NB4 (cell line): ENCODE data around the gene ASCC1.
"Not testable (repeated sequence)": the region's sequence is repeated elsewhere in the genome, so short reads cannot be mapped to it uniquely, and the experiment has no call there.

Source experiments
- DNase-seq: peaks from one replicate; pipeline ENCODE4 v3.0.0; 2010; ENCODE audit warnings: low read depth
- H3K4me3 ChIP-seq: one replicate; pipeline ENCODE4 v1.5.1; 2011; ENCODE audit warnings: mild to moderate bottlenecking, low read depth, low read length, moderate library complexity
- CTCF ChIP-seq: IDR thresholded peaks from one replicate; pipeline ENCODE4 v1.5.1; 2012; ENCODE audit warnings: low read depth, low read length
- MAX ChIP-seq: IDR thresholded peaks from 2 replicates; pipeline ENCODE4 v1.6.1; 2011; ENCODE audit warnings: low read depth, low read length
- MYC ChIP-seq: IDR thresholded peaks from 2 replicates; pipeline ENCODE4 v1.6.1; 2011; ENCODE audit warnings: low read depth, low read length
- POLR2A ChIP-seq: IDR thresholded peaks from 2 replicates; pipeline ENCODE4 v1.6.1; 2011; ENCODE audit warnings: mild to moderate bottlenecking; ENCODE audit not compliant: insufficient read length; ENCODE audit errors: extremely low read depth

The ASCC1 gene

GRCh38 chr10:72218726-72219125 is 2.6 kb upstream of the ASCC1 start:
- TF ChIP-seq MAX: no peak
- no peak for TF ChIP-seq MYC
- TF ChIP-seq CTCF: no peak
- TF ChIP-seq POLR2A: no peak
- H3K4me3 ChIP-seq: no peak overlapping the region
- DNase-seq: no peak

- H3K4me3 ChIP-seq: no peak overlapping the region
- TF ChIP-seq CTCF: no peak
- TF ChIP-seq MAX: no peak; the same call in 1 of the 2 replicates
- no peak for TF ChIP-seq POLR2A
- TF ChIP-seq MYC: no peak
- peak; percentile 54 for DNase-seq
These were observed 2.2 kb upstream of the ASCC1 start for GRCh38 chr10:72218325-72218724.

GRCh38 chr10:72211832-72212231 is 4.2 kb downstream of the ASCC1 start:
- H3K4me3 ChIP-seq, DNase-seq: not testable (repeated sequence)

GRCh38 chr10:72211381-72211780 is 4.7 kb downstream of the ASCC1 start:
- not testable (repeated sequence) for DNase-seq, H3K4me3 ChIP-seq

GRCh38 chr10:72208526-72208925 is 7.5 kb downstream of the ASCC1 start:
- not testable (repeated sequence) for DNase-seq, H3K4me3 ChIP-seq

GRCh38 chr10:72206511-72207229 is 9.4 kb downstream of the ASCC1 start:
- no peak for DNase-seq
- H3K4me3 ChIP-seq: no peak overlapping the region
- TF ChIP-seq MAX (no peak), CTCF (no peak), POLR2A (no peak)

GRCh38 chr10:72204724-72205123 is 11.4 kb downstream of the ASCC1 start:
- no peak for DNase-seq
- no peak for TF ChIP-seq POLR2A
- no peak for TF ChIP-seq MYC
- TF ChIP-seq CTCF: no peak
- TF ChIP-seq MAX: no peak

More at GRCh38 chr10:72204724-72205123, 11.4 kb downstream of the ASCC1 start:
- H3K4me3 ChIP-seq: no peak overlapping the region
